IPS-15b (cell line): ENCODE measurements around the gene TTC32.

ENCODE experiments used
- H3K27me3 ChIP-seq: one replicate; pipeline ENCODE4 v1.6.1; 2013; ENCODE audit warnings: low read length; ENCODE audit not compliant: control insufficient read depth, insufficient read depth
- H3K36me3 ChIP-seq: one replicate; pipeline ENCODE4 v1.6.1; 2013; ENCODE audit warnings: low read length; ENCODE audit not compliant: control insufficient read depth, insufficient read depth
- H3K4me1 ChIP-seq: one replicate; pipeline ENCODE4 v1.6.1; 2013; ENCODE audit warnings: mild to moderate bottlenecking, low read length; ENCODE audit not compliant: control insufficient read depth, insufficient read depth
- H3K4me3 ChIP-seq: one replicate; pipeline ENCODE4 v1.5.1; 2013; ENCODE audit warnings: low read depth, low read length
- H3K9ac ChIP-seq: one replicate; pipeline ENCODE4 v1.6.1; 2013; ENCODE audit warnings: low read depth, mild to moderate bottlenecking, low read length
- H3K9me3 ChIP-seq: one replicate; pipeline ENCODE4 v1.6.1; 2013; ENCODE audit warnings: mild to moderate bottlenecking, low read length; ENCODE audit not compliant: control insufficient read depth, insufficient read depth

TTC32 gene

DNA sequence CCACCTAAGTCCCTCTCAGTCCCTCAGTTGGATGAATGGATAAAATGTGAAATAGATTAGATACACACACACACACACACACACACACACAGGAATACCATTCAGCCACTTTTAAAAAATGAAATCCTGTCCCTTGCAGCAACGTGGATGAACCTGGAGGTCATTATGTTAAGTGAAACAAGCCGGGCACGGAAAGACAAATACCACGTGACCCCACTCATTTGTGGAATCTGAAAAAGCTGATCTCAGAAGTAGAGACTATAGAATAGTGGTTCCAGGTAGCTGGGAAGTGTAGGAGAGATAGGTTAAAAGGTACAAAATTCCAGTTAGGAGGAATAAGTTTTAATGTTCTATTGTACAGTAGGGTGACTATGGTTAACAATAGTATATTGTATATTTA is 31.0 kb downstream of the TTC32 start:
- no peak overlapping the region for H3K9ac ChIP-seq
- no peaks in the 10 kb centered on the region for H3K36me3 ChIP-seq
- no peak overlapping the region for H3K4me3 ChIP-seq
- H3K27me3 ChIP-seq = peaks cover 38% of the 10 kb centered on the region
- no peaks in the 10 kb centered on the region for H3K9me3 ChIP-seq
- no peaks in the 10 kb centered on the region for H3K4me1 ChIP-seq

DNA sequence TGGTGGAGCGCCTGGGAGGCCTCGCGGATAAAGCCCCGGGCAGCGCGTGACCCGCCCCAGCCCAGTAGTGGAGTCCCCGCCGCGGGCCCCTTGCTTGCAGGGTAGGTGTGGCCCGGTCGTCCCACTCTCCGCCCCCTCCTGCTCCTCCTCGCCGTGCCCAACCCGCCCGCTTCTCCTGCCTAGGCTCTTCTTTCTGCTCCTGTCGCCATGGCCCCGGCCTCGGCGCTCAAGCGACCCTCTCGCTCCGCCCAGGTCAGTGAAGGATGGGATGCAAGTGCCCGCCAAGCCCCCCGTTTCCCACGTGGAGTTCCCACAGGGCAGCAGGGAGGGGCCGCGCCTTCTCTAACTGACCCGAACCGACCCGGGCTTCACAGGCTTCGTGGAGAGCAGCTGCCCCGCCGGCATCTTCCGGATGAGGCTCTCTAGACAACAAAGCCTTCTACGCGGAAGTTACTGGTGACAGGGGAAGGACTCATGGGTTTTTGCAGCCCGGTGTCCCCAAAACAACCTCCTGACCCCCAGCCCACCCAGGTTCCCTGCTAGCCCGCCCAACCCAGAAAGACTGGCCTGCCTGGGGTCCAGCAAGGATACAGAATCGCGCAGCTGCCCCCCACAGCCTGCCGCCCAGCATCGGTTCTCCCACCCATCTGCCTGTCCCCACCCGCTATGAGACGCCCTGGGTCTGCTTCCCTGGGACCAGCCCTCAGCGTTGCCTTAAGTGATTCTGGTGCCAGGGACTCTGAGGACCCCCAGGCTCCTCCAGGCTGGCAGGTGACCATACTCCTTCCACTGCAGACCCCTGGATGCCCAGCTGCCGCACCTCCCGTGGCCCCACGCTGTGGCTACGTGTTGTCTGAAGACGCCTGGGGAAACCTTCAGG is 32.8 kb downstream of the TTC32 start:
- H3K9me3 ChIP-seq = no peaks in the 10 kb centered on the region
- no peaks in the 10 kb centered on the region for H3K36me3 ChIP-seq
- H3K9ac ChIP-seq = no peak overlapping the region
- H3K27me3 ChIP-seq = peaks cover 43% of the 10 kb centered on the region
- H3K4me3 ChIP-seq = peak overlapping the region; percentile 57
- H3K4me1 ChIP-seq = no peaks in the 10 kb centered on the region

DNA sequence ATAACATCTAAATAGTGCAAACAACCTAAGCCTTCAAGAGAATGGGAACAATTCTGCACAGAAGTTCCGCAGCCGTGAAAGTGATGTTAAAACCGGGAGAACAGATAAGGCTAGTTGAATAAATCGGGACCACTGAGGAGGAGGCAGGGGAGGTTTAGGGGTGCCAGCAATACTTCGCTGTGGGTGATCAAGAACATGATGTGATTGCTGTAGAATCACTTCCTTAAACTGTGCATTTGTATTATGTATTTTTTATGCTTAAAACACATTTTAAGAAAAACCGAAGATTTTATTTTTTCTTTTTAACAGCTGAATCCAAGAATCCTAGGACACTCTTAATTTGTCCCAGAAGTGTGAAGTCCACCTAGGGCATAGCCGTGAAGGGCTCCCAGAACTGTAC is 33.6 kb downstream of the TTC32 start:
- Histone ChIP-seq H3K36me3 (no peaks in the 10 kb centered on the region), H3K9me3 (no peaks in the 10 kb centered on the region), H3K9ac (no peak overlapping the region), H3K27me3 (peaks cover 43% of the 10 kb centered on the region), H3K4me1 (no peaks in the 10 kb centered on the region), H3K4me3 (peak overlapping the region; percentile 57)

DNA sequence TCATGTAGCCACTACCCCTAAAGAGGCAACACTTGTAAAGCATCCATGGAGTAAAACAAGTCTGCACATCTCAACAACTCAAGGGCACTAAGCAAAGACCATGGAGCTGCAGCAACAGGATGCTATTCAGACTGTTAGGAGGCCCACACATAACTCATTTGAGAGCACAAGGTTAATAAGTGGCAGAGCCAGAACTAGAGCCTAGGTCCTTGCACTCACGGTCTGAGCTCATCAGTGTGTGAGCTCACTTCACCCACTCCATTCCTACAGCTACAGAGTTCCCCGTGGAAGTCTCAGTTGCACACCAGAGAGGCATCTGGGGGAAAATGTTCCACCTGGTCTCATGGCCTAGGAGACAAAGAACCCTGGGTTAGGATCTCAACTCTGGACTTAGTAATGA is 35.0 kb downstream of the TTC32 start:
- Histone ChIP-seq H3K9me3 (no peaks in the 10 kb centered on the region), H3K9ac (no peak overlapping the region), H3K36me3 (no peaks in the 10 kb centered on the region), H3K4me1 (no peaks in the 10 kb centered on the region), H3K27me3 (peaks cover 43% of the 10 kb centered on the region), H3K4me3 (no peak overlapping the region)

DNA sequence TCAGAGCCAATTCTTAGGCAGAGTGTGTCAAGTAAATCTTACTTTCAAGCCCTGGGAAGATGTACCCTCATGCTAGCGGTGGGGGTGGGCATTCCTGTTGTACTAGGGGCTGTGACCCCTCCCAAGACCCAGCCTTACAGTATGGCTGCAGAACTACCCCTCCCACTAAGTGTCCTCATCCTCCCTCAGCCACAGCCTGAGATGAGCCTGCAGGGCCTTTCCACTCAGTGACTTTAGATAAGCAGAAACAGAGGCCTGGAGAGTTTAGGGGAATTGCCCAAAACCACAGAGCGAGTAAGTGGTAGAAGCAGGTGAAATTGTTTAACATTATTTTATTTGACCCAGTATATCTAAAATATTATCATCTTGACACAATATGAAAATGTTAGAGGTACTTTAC is 36.6 kb downstream of the TTC32 start:
- Histone ChIP-seq H3K9me3 (no peaks in the 10 kb centered on the region), H3K27me3 (peaks cover 41% of the 10 kb centered on the region), H3K9ac (no peak overlapping the region), H3K4me3 (no peak overlapping the region), H3K4me1 (no peaks in the 10 kb centered on the region), H3K36me3 (no peaks in the 10 kb centered on the region)

DNA sequence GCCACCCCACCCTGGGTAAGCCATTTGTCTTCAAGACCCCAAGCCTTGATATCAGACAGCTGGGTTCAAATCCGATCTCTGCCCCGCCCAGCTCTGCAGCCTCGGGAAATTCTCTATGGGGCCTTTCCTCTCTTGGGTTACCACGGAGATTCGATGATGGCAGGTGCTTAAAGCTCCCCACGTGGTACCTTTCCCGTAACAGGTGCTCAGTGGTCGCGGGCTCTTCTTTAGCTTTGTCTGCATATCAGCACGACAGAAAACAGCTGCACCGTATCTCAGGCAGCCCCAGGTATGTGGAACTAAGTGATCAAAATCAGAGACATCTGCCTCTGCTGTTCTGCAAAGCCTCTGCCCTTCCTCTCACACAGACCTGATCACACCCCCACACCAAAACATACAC is 37.4 kb downstream of the TTC32 start:
- H3K36me3 ChIP-seq = no peaks in the 10 kb centered on the region
- H3K4me1 ChIP-seq = no peaks in the 10 kb centered on the region
- peaks cover 34% of the 10 kb centered on the region for H3K27me3 ChIP-seq
- no peak overlapping the region for H3K9ac ChIP-seq
- H3K9me3 ChIP-seq = no peaks in the 10 kb centered on the region
- H3K4me3 ChIP-seq = no peak overlapping the region

DNA sequence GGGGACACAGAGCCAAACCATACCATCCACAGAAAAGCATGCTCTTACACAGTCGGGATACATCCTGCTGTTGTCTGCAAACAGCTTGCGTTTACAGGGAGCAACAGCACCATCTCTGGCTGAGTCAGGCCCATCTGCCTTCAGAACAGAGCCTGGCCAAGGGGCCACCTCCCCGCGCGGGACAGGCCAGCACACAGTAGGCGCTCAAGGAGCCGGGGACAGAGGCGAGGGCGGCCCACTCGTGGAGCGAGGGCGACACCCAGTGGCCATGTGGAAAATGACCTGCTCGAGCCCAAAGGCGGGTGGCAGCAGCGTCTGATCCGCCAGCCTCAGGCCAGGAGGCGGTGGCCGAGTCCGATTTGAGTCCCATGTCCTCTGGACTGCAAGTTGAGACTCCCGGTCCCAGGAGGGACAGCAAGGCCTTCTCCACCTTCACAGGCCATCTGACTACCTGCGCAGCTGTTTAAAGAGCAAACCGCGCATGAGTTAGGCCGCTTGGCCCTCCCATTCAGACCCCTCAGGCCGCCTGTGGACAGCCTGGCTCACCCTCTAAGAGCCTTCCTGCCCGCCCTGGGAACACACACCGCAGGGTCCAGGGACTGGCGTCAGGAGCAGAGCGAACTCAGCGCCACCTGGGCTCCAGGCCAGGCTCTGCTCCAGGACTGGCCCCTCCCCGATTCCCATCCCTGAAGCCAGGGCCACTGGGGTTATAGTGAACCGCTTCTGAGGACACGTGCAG is 38.3 kb downstream of the TTC32 start:
- peaks cover 26% of the 10 kb centered on the region for H3K27me3 ChIP-seq
- H3K4me1 ChIP-seq = no peaks in the 10 kb centered on the region
- no peaks in the 10 kb centered on the region for H3K36me3 ChIP-seq
- H3K9me3 ChIP-seq = no peaks in the 10 kb centered on the region
- H3K9ac ChIP-seq = no peak overlapping the region
- H3K4me3 ChIP-seq = peak overlapping the region; percentile 63

DNA sequence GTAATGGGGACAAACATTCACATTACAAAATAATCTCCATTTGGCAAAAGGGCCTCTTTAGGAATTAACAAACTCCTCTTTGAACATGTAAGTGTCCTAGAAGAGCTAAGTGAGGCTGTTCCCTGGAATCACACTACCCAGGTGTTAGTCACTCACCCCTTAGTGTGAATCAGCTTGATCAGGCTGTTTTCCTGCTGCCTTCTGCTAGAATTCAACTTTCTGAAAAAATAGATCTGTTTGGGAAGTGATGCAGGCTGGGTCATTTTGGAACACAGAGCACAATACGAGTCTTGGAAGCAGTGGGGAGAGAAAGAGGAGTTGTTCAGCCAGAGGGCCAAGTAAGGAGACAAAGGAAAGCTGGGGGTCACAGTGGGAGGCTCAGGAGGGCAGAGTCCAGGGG is 40.0 kb downstream of the TTC32 start:
- Histone ChIP-seq H3K4me1 (no peaks in the 10 kb centered on the region), H3K4me3 (no peak overlapping the region), H3K9me3 (no peaks in the 10 kb centered on the region), H3K27me3 (peaks cover 10% of the 10 kb centered on the region), H3K36me3 (no peaks in the 10 kb centered on the region), H3K9ac (no peak overlapping the region)

DNA sequence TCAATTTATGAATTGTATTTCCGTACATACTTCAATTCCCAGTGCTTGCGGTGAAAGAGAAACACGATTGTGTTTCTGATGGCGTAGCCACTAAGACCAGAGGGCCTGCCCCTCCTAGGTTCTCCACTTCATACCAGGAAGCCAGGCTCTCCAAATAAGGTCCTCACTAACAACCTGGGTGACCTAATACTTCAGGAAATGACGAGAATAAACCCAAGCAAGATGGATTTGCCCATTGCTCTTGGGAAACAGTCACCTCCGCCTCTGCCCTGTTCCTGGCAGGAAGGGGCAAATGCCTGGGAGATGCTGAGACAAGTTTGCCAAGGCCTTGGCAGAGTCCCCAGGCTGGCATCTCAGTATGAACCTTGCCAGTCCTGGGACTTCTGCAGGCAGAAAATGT is 41.8 kb downstream of the TTC32 start:
- Histone ChIP-seq H3K9me3 (no peaks in the 10 kb centered on the region), H3K4me1 (no peaks in the 10 kb centered on the region), H3K9ac (no peak overlapping the region), H3K4me3 (no peak overlapping the region), H3K27me3 (peaks cover 3% of the 10 kb centered on the region), H3K36me3 (no peaks in the 10 kb centered on the region)

DNA sequence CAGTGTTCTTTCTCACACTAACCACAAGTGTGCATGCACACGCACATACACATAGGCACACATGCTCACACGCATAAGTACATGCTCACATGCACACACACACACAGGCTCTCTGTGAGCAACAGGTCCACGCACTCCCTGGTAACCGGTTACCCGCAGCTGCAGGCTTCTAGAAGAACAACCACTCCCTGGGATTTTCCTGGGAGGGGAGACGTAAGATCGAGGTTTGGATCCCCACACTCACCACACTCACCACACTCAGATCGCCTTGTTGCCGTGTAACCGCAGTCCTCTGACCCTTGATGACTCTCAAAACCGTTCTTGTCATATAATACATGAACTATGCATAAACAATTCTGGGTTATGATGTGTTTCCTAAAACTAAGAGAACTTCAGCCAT is 42.2 kb downstream of the TTC32 start:
- Histone ChIP-seq H3K9me3 (no peaks in the 10 kb centered on the region), H3K4me1 (no peaks in the 10 kb centered on the region), H3K27me3 (peaks cover 2% of the 10 kb centered on the region), H3K4me3 (no peak overlapping the region), H3K9ac (no peak overlapping the region), H3K36me3 (no peaks in the 10 kb centered on the region)

DNA sequence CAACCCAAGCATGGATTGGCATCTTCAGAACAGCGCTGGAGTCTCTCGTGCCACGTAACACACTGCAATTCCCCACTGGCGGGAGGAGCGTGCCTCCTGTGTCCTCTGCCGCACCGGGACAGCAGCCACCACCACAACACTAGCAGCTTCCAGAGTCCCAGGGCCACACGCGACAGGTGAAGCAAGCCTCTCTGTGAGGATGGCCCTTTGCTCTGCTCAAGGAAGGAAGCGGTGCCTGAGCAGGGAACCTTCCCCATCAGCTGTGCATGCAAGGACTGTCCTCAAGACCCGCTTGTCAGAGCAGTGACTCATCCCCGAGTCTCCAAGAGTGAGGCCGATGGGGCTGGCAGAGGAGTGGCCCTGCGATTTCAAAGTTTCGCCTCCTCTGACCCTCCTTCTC is 44.0 kb downstream of the TTC32 start:
- H3K4me1 ChIP-seq = no peaks in the 10 kb centered on the region
- no peak overlapping the region for H3K4me3 ChIP-seq
- no peaks in the 10 kb centered on the region for H3K36me3 ChIP-seq
- H3K9me3 ChIP-seq = no peaks in the 10 kb centered on the region
- H3K27me3 ChIP-seq = no peaks in the 10 kb centered on the region
- H3K9ac ChIP-seq = no peak overlapping the region

DNA sequence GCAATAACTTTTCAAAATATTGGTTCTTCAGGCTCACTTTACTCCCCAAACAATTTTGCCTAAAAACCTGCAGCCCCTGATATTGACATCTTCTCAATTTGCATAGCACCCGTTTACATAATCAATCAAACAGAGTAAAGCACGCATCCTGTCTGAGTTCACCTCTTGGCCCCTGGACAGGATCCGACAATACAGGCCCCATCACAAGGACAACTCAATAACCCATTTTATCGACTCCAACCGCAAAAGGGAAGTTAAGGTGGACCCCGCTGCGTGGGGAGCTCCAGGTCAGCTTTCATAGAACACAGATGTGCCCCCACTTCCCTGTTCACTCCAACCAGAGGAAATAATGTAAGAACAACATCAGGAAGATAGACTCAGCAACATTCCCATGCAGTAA is 44.7 kb downstream of the TTC32 start:
- Histone ChIP-seq H3K9me3 (no peaks in the 10 kb centered on the region), H3K4me3 (no peak overlapping the region), H3K9ac (no peak overlapping the region), H3K36me3 (no peaks in the 10 kb centered on the region), H3K27me3 (no peaks in the 10 kb centered on the region), H3K4me1 (no peaks in the 10 kb centered on the region)
